ENCODE results near the gene DNAJC6. TPM values are rescaled to one million over a fixed set of nuclear protein-coding genes. Genes with fewer than 3 reads are reported as not detected.

Gene DNAJC6
- total and polyA plus RNA-seq, 2 experiments from 2014 or later = 6.0 to 11.2 TPM

Small RNA genes lying within 50 kb of the gene (small RNA-seq; reads per million reads assigned to genes)
- gene COX6CP13 = not detected
- gene RNU2-15P = not detected

Other genes starting within 250 kb of the DNAJC6 start
- gene AK4, start 161.3 kb upstream of the DNAJC6 start, total RNA-seq = 76.1 and 82.7 TPM in 2 replicates
- 50.5 and 61.5 TPM in 2 replicates for gene AK4, start 161.3 kb upstream of the DNAJC6 start, polyA plus RNA-seq
- gene LEPR, start 111.1 kb downstream of the DNAJC6 start, total RNA-seq = 6.1 and 6.4 TPM in 2 replicates
- gene LEPR, start 111.1 kb downstream of the DNAJC6 start, polyA plus RNA-seq = 1.3 and 4.1 TPM in 2 replicates
- gene LEPROT, start 111.1 kb downstream of the DNAJC6 start, total RNA-seq = 91.6 and 97.0 TPM in 2 replicates
- gene LEPROT, start 111.1 kb downstream of the DNAJC6 start, polyA plus RNA-seq = 77.5 and 89.9 TPM in 2 replicates

Data from hepatocyte (in vitro differentiated cells).